ENCODE measurements around the gene ST6GALNAC4. TPM values are rescaled to one million over a fixed set of nuclear protein-coding genes. Genes with fewer than 3 reads are reported as not detected.

The ST6GALNAC4 gene
- polyA plus RNA-seq, 3 donors, result 8.9 to 14.0 (median 10.3) TPM

- H3K4me1 ChIP-seq (ENCODE audit: control insufficient read depth in 1 of 2, insufficient read depth in 2 of 2, low read length in 2 of 2), result peaks cover 11 to 13% of the 10 kb centered on the region in 2 donors
- DNase-seq, result no peak
- WGBS (ENCODE audit: insufficient coverage), result 92% methylated on average over 2 of the region's 3 CpGs
- H3K36me3 ChIP-seq (replicated peaks in 1 of 2; ENCODE audit: control insufficient read depth in 1 of 2, insufficient read depth in 2 of 2, low read length in 2 of 2), result no peaks in the 10 kb centered on the region
- no peak overlapping the region for H2AFZ ChIP-seq (ENCODE audit: insufficient read depth, low read depth, low read length, poor library complexity, severe bottlenecking)
- no peaks in the 10 kb centered on the region for H3K9me3 ChIP-seq (replicated peaks in 1 of 2; ENCODE audit: control insufficient read depth in 1 of 2, insufficient read depth in 1 of 2, low read length in 2 of 2)
- Mint-ChIP-seq H3K27ac (no peak overlapping the region), H3K4me1 (peaks cover 13% of the 10 kb centered on the region), H3K36me3 (peaks cover 6 to 9% of the 10 kb centered on the region in 2 donors), H3K27me3 (ENCODE audit: low read depth in 3 of 3) (peaks cover 0 to 1% (median 0%) of the 10 kb centered on the region in 3 donors), H3K4me3 (no peak overlapping the region), H3K9me3 (peaks cover 0 to 1% (median 0%) of the 10 kb centered on the region in 7 donors)
- H3K4me2 ChIP-seq (replicated peaks; ENCODE audit: extremely low read depth, low read length, poor library complexity, severe bottlenecking), result no peak overlapping the region
- H3K4me3 ChIP-seq (replicated peaks in 1 of 3; ENCODE audit: low read depth in 2 of 3, low read length in 3 of 3), result no peak overlapping the region
- H4K20me1 ChIP-seq (ENCODE audit: insufficient read depth, low read length), result no peaks in the 10 kb centered on the region
- no peak overlapping the region for H3K9ac ChIP-seq (ENCODE audit: insufficient read depth, low read length, poor library complexity, severe bottlenecking)
- H3K79me2 ChIP-seq (ENCODE audit: insufficient read depth, low read length), result no peaks in the 10 kb centered on the region
- no peaks in the 10 kb centered on the region for H3K27me3 ChIP-seq (ENCODE audit: control insufficient read depth in 2 of 2, insufficient read depth in 2 of 2, low read length in 2 of 2)
- intact Hi-C loops (cut with micrococcal nuclease), result loop anchor here in 1 of 2 donors (10.0 kb wide), 1 partner anchor 138 kb away; no protein-coding TSS in a partner anchor
- H3K27ac ChIP-seq (ENCODE audit: low read depth in 1 of 2, low read length in 2 of 2), result no peak overlapping the region
- TF ChIP-seq CTCF (IDR thresholded peaks at IDR 0.05), result no peak
Measured at GRCh38 chr9:127946728-127947127, 29.9 kb upstream of the ST6GALNAC4 start.

- Mint-ChIP-seq H3K9me3 (peaks cover 0 to 1% (median 0%) of the 10 kb centered on the region in 7 donors), H3K27me3 (ENCODE audit: low read depth in 3 of 3) (no peaks in the 10 kb centered on the region), H3K36me3 (peaks cover 6 to 9% of the 10 kb centered on the region in 2 donors), H3K4me3 (no peak overlapping the region), H3K27ac (peak overlapping the region in 1 of 7 donors; percentile 42), H3K4me1 (peaks cover 13% of the 10 kb centered on the region)
- no peak for DNase-seq
- no peak overlapping the region for H3K4me3 ChIP-seq (replicated peaks in 1 of 3; ENCODE audit: low read depth in 2 of 3, low read length in 3 of 3)
- no peak overlapping the region for H2AFZ ChIP-seq (ENCODE audit: insufficient read depth, low read depth, low read length, poor library complexity, severe bottlenecking)
- no peaks in the 10 kb centered on the region for H3K27me3 ChIP-seq (ENCODE audit: control insufficient read depth in 2 of 2, insufficient read depth in 2 of 2, low read length in 2 of 2)
- no peak overlapping the region for H3K9ac ChIP-seq (ENCODE audit: insufficient read depth, low read length, poor library complexity, severe bottlenecking)
- peaks cover 11 to 13% of the 10 kb centered on the region in 2 donors for H3K4me1 ChIP-seq (ENCODE audit: control insufficient read depth in 1 of 2, insufficient read depth in 2 of 2, low read length in 2 of 2)
- H3K36me3 ChIP-seq (replicated peaks in 1 of 2; ENCODE audit: control insufficient read depth in 1 of 2, insufficient read depth in 2 of 2, low read length in 2 of 2), result no peaks in the 10 kb centered on the region
- H3K4me2 ChIP-seq (replicated peaks; ENCODE audit: extremely low read depth, low read length, poor library complexity, severe bottlenecking), result no peak overlapping the region
- no peak overlapping the region for H3K27ac ChIP-seq (ENCODE audit: low read depth in 1 of 2, low read length in 2 of 2)
- WGBS (ENCODE audit: insufficient coverage), result 94% methylated on average over 4 of the region's 9 CpGs
- no peaks in the 10 kb centered on the region for H4K20me1 ChIP-seq (ENCODE audit: insufficient read depth, low read length)
- intact Hi-C loops (cut with micrococcal nuclease), result loop anchor here in 1 of 2 donors (10.0 kb wide), 1 partner anchor 139 kb away; no protein-coding TSS in a partner anchor
- no peak for TF ChIP-seq CTCF (IDR thresholded peaks at IDR 0.05)
- no peaks in the 10 kb centered on the region for H3K9me3 ChIP-seq (replicated peaks in 1 of 2; ENCODE audit: control insufficient read depth in 1 of 2, insufficient read depth in 1 of 2, low read length in 2 of 2)
- H3K79me2 ChIP-seq (ENCODE audit: insufficient read depth, low read length), result no peaks in the 10 kb centered on the region
Measured at GRCh38 chr9:127945942-127946341, 29.1 kb upstream of the ST6GALNAC4 start.
